Adipocyte (in vitro differentiated cells): ENCODE measurements around the gene NRG2.

Experiments used
- DNase-seq: peaks from one replicate; pipeline ENCODE4 v3.0.0-alpha.2; 2015; ENCODE audit warnings: low read depth
- H3K27me3 ChIP-seq: replicated peaks from 2 replicates; pipeline ENCODE4 v1.7.0; 2013; ENCODE audit warnings: mild to moderate bottlenecking, low read length, moderate library complexity; ENCODE audit not compliant: control insufficient read depth, insufficient read depth
- H3K36me3 ChIP-seq: 2 replicates; pipeline ENCODE4 v1.7.0; 2013; ENCODE audit warnings: low read length, mild to moderate bottlenecking, moderate library complexity; ENCODE audit not compliant: control insufficient read depth, insufficient read depth, severe bottlenecking
- H3K4me1 ChIP-seq: 2 replicates; pipeline ENCODE4 v1.7.0; 2013; ENCODE audit warnings: mild to moderate bottlenecking, low read length, moderate library complexity; ENCODE audit not compliant: control insufficient read depth, insufficient read depth
- H3K4me3 ChIP-seq: 2 replicates; pipeline ENCODE4 v1.7.0; 2013; ENCODE audit warnings: mild to moderate bottlenecking, low read length, moderate library complexity
- H3K9ac ChIP-seq: 2 replicates; pipeline ENCODE4 v1.7.0; 2013; ENCODE audit warnings: mild to moderate bottlenecking, low read length, moderate library complexity
- H3K9me3 ChIP-seq: 2 replicates; pipeline ENCODE4 v1.7.0; 2013; ENCODE audit warnings: mild to moderate bottlenecking, low read length, moderate library complexity; ENCODE audit not compliant: control insufficient read depth

Gene NRG2

GRCh38 chr5:139903450-139903794, 139.7 kb downstream of the NRG2 start:
- no peak for DNase-seq
- Histone ChIP-seq H3K4me1 (peaks cover 15% of the 10 kb centered on the region), H3K9me3 (no peaks in the 10 kb centered on the region), H3K9ac (peak overlapping the region; percentile 10), H3K36me3 (no peaks in the 10 kb centered on the region), H3K4me3 (peak overlapping the region; percentile 74), H3K27me3 (peaks cover 41% of the 10 kb centered on the region)

GRCh38 chr5:139901986-139902385, 141.1 kb downstream of the NRG2 start:
- H3K4me3 ChIP-seq: no peak overlapping the region
- no peaks in the 10 kb centered on the region for H3K36me3 ChIP-seq
- peaks cover 14% of the 10 kb centered on the region for H3K4me1 ChIP-seq
- H3K9me3 ChIP-seq: no peaks in the 10 kb centered on the region
- no peak for DNase-seq
- no peak overlapping the region for H3K9ac ChIP-seq
- peaks cover 47% of the 10 kb centered on the region for H3K27me3 ChIP-seq

GRCh38 chr5:139901251-139901575, 141.9 kb downstream of the NRG2 start:
- H3K9ac ChIP-seq: no peak overlapping the region
- H3K4me3 ChIP-seq: no peak overlapping the region
- peaks cover 46% of the 10 kb centered on the region for H3K27me3 ChIP-seq
- H3K4me1 ChIP-seq: peaks cover 14% of the 10 kb centered on the region
- no peak for DNase-seq
- H3K9me3 ChIP-seq: no peaks in the 10 kb centered on the region
- no peaks in the 10 kb centered on the region for H3K36me3 ChIP-seq

- no peaks in the 10 kb centered on the region for H3K9me3 ChIP-seq
- H3K4me3 ChIP-seq: no peak overlapping the region
- no peak overlapping the region for H3K9ac ChIP-seq
- H3K27me3 ChIP-seq: peaks cover 46% of the 10 kb centered on the region
- H3K4me1 ChIP-seq: peaks cover 17% of the 10 kb centered on the region
- no peaks in the 10 kb centered on the region for H3K36me3 ChIP-seq
- no peak for DNase-seq
These were observed 142.4 kb downstream of the NRG2 start for GRCh38 chr5:139900546-139901250.

- Histone ChIP-seq H3K36me3 (no peaks in the 10 kb centered on the region), H3K4me1 (peaks cover 15% of the 10 kb centered on the region), H3K9ac (no peak overlapping the region), H3K9me3 (no peaks in the 10 kb centered on the region), H3K4me3 (no peak overlapping the region), H3K27me3 (peaks cover 41% of the 10 kb centered on the region)
- DNase-seq: no peak
These were observed 144.1 kb downstream of the NRG2 start for GRCh38 chr5:139898981-139899380.

- no peak overlapping the region for H3K9ac ChIP-seq
- H3K36me3 ChIP-seq: no peaks in the 10 kb centered on the region
- H3K27me3 ChIP-seq: peaks cover 34% of the 10 kb centered on the region
- peaks cover 11% of the 10 kb centered on the region for H3K4me1 ChIP-seq
- DNase-seq: no peak
- H3K9me3 ChIP-seq: no peaks in the 10 kb centered on the region
- no peak overlapping the region for H3K4me3 ChIP-seq
These were observed 145.1 kb downstream of the NRG2 start for GRCh38 chr5:139897982-139898381.

- H3K4me1 ChIP-seq: peaks cover 11% of the 10 kb centered on the region
- H3K9me3 ChIP-seq: no peaks in the 10 kb centered on the region
- no peak overlapping the region for H3K4me3 ChIP-seq
- H3K36me3 ChIP-seq: no peaks in the 10 kb centered on the region
- peaks cover 27% of the 10 kb centered on the region for H3K27me3 ChIP-seq
- no peak for DNase-seq
- no peak overlapping the region for H3K9ac ChIP-seq
These were observed 145.8 kb downstream of the NRG2 start for GRCh38 chr5:139897342-139897741.

GRCh38 chr5:139896718-139897117, 146.4 kb downstream of the NRG2 start:
- H3K4me1 ChIP-seq: peaks cover 11% of the 10 kb centered on the region
- no peak overlapping the region for H3K4me3 ChIP-seq
- no peak for DNase-seq

GRCh38 chr5:139895647-139896046, 147.5 kb downstream of the NRG2 start:
- H3K9ac ChIP-seq: no peak overlapping the region
- no peaks in the 10 kb centered on the region for H3K9me3 ChIP-seq
- peaks cover 11% of the 10 kb centered on the region for H3K4me1 ChIP-seq
- H3K27me3 ChIP-seq: peaks cover 16% of the 10 kb centered on the region
- H3K4me3 ChIP-seq: no peak overlapping the region
- H3K36me3 ChIP-seq: no peaks in the 10 kb centered on the region
- no peak for DNase-seq

More at GRCh38 chr5:139896718-139897117, 146.4 kb downstream of the NRG2 start:
- H3K36me3 ChIP-seq: no peaks in the 10 kb centered on the region
- H3K27me3 ChIP-seq: peaks cover 23% of the 10 kb centered on the region
- no peaks in the 10 kb centered on the region for H3K9me3 ChIP-seq
- H3K9ac ChIP-seq: no peak overlapping the region

- Histone ChIP-seq H3K4me1 (peaks cover 11% of the 10 kb centered on the region), H3K4me3 (no peak overlapping the region), H3K9ac (no peak overlapping the region), H3K9me3 (no peaks in the 10 kb centered on the region), H3K36me3 (no peaks in the 10 kb centered on the region), H3K27me3 (peaks cover 10% of the 10 kb centered on the region)
- no peak for DNase-seq
These were observed 148.1 kb downstream of the NRG2 start for GRCh38 chr5:139895046-139895445.

GRCh38 chr5:139893873-139894272, 149.2 kb downstream of the NRG2 start:
- Histone ChIP-seq H3K4me3 (no peak overlapping the region), H3K9ac (no peak overlapping the region), H3K36me3 (no peaks in the 10 kb centered on the region), H3K27me3 (peaks cover 9% of the 10 kb centered on the region), H3K9me3 (no peaks in the 10 kb centered on the region), H3K4me1 (peaks cover 11% of the 10 kb centered on the region)
- no peak for DNase-seq

- H3K36me3 ChIP-seq: no peaks in the 10 kb centered on the region
- no peaks in the 10 kb centered on the region for H3K9me3 ChIP-seq
- no peak for DNase-seq
- no peak overlapping the region for H3K4me3 ChIP-seq
- no peaks in the 10 kb centered on the region for H3K4me1 ChIP-seq
- no peak overlapping the region for H3K9ac ChIP-seq
- peaks cover 11% of the 10 kb centered on the region for H3K27me3 ChIP-seq
These were observed 153.7 kb downstream of the NRG2 start for GRCh38 chr5:139889410-139889809.
